Skeletal muscle tissue (tissue), 4 donors: ENCODE results near the gene ZFAND3. TPM values are rescaled to one million over a fixed set of nuclear protein-coding genes. Genes with fewer than 3 reads are reported as not detected.

ENCODE experiments used
- H3K27ac ChIP-seq: one replicate; pipeline ENCODE4 v1.7.0; 2013; ENCODE audit warnings: mild to moderate bottlenecking, low read depth, low read length, inconsistent platforms
- H3K27me3 ChIP-seq, 3 donors: one replicate each; pipeline ENCODE4 v1.7.0; 2013; ENCODE audit warnings: low read length in 3 of 3; ENCODE audit not compliant: control insufficient read depth in 3 of 3, insufficient read depth in 3 of 3
- H3K36me3 ChIP-seq, 3 donors: one replicate each; pipeline ENCODE4 v1.7.0; 2013; ENCODE audit warnings: low read length in 3 of 3; ENCODE audit not compliant: control insufficient read depth in 3 of 3, insufficient read depth in 3 of 3
- H3K4me1 ChIP-seq, 3 donors: one replicate each; pipeline ENCODE4 v1.7.0; 2013; ENCODE audit warnings: low read length in 3 of 3, mild to moderate bottlenecking in 3 of 3; ENCODE audit not compliant: control insufficient read depth in 3 of 3, insufficient read depth in 3 of 3
- H3K4me3 ChIP-seq, 3 donors: one replicate each; pipeline ENCODE4 v1.7.0; 2013; ENCODE audit warnings: low read length in 3 of 3
- H3K9ac ChIP-seq, 3 donors: one replicate each; pipeline ENCODE4 v1.7.0; 2013; ENCODE audit warnings: low read length in 3 of 3, mild to moderate bottlenecking in 3 of 3, moderate library complexity in 2 of 3, low read depth in 1 of 3
- H3K9me3 ChIP-seq, 3 donors: one replicate each; pipeline ENCODE4 v1.7.0; 2013; ENCODE audit warnings: low read length in 3 of 3; ENCODE audit not compliant: control insufficient read depth in 3 of 3
- total RNA-seq: library from RNA; depleted of rRNA; stranded (reverse); fragments of >200 nt; gene quantifications from one replicate; pipeline ENCODE4 v1.2.3, GENCODE V29; 2014
- donor health status: Osteomylitis.

The ZFAND3 gene
- total RNA-seq, 1 donor from 2014 or later: 23.0 TPM

DNA sequence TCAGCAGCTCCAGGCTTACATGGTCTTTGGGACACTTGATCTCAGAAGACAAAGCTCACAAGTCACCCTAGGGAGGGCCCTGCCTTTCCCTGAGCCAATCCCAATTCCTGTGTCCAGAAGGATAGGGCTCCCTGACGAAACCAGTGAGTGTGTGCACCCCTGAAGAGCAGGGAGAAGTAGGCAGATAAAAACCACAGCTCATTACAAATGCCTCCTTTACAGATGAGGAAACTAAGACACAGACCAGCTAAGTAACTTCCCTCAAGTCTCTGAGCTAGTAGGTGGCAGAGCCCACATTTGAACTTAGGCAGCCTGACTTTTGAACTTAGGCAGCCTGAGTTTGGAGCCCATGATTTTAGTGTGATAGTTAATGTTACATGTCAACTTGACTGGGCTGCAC lies 6.7 kb upstream of the ZFAND3 start:
- peaks cover 10 to 12% (median 12%) of the 10 kb centered on the region in 3 donors for H3K4me1 ChIP-seq
- no peaks in the 10 kb centered on the region for H3K27me3 ChIP-seq
- H3K9ac ChIP-seq: no peak overlapping the region
- H3K9me3 ChIP-seq: no peaks in the 10 kb centered on the region
- H3K36me3 ChIP-seq: no peaks in the 10 kb centered on the region
- no peak overlapping the region for H3K27ac ChIP-seq
- no peak overlapping the region for H3K4me3 ChIP-seq

DNA sequence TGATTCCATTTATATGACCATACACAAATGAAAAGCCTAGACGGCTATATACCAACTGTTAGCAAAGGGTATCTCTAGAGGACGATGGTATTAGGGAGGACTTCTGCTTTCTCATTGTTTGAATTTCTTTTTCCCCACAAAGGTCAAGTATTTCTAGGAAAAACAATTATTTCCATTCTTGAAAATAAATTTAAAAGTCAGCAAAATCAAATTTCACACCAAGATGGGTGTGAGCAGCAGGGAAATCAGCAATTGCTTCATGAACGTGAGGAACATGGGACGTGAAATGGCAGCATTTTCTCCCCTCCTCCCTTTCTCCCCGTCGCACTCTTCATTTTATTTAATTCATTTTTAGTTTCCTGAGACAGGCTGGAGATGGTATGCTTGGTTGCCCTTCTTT lies 5.2 kb upstream of the ZFAND3 start:
- H3K27me3 ChIP-seq: no peaks in the 10 kb centered on the region
- H3K9ac ChIP-seq: no peak overlapping the region
- no peaks in the 10 kb centered on the region for H3K36me3 ChIP-seq
- no peaks in the 10 kb centered on the region for H3K9me3 ChIP-seq
- H3K4me3 ChIP-seq: no peak overlapping the region
- H3K4me1 ChIP-seq: peaks cover 4 to 10% (median 4%) of the 10 kb centered on the region in 3 donors
- H3K27ac ChIP-seq: no peak overlapping the region

DNA sequence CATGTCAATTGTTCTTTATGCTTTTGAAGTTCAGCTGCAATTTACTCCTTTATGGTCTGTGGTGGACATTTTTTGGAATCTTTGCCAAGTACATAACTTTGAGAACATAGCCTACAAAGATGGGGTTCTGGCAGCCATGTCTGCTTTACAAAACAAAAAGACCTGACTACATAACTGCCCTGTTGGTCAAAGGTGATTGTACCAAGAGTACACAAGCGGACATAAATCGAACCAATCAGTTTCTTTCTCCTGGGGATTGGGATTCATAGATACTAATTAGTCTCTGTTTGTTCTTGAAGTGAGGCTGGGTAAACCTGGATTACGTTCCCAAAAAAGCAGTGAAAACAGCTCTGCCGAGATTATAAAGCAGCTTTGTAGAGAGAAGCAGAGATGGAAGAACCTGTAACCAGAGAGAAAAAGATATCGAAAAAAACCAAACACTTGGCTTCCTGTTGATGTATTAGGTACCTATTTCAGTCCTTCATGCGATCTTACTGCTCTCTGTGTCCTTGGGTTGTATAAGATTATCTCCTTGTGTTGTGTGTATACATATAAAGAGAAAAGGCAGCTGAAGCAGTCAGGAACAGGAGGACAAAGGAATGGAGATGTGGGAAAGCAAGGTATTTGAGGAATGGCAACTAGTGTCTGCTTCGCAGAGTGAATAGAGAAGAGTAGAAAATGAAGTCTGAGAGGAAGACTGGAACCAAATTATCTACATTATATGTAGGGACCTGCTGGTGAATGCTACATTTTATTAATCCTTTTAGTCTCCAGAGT lies 2.7 kb upstream of the ZFAND3 start:
- Histone ChIP-seq H3K4me1 (peaks cover 9 to 16% (median 16%) of the 10 kb centered on the region in 3 donors), H3K9ac (no peak overlapping the region), H3K9me3 (no peaks in the 10 kb centered on the region), H3K27me3 (no peaks in the 10 kb centered on the region), H3K4me3 (no peak overlapping the region), H3K27ac (no peak overlapping the region), H3K36me3 (no peaks in the 10 kb centered on the region)

DNA sequence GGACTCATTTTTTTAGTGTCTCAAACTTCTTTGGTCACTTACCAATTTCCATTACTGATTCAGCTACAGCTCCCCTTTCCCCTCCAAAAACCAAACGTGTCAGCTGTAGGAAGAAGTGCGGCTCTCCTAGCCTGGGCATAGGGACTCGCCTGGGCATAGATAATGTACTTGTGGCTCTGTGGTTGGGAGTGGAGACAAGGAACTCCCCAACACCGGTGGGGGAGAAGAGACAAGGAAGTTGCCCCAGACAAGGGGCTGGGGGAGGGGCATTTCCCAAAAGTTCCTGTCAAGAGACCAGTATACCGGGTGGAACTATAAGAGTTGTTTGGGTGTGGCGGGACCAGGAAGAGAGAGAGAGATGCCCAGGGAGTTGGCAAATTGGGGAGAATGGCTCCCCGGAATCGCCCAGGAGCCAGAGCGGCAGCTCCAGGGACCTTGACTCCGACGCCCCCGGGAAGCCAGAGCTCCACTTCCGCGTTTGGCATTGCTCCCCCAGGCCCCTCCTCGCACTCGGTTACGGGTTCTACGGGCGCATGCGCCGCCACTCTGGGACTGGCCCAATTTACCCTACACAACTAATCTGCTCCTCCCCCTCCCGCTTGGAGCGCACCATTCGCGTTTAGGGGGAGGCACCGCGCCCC lies 871 bp upstream of the ZFAND3 start:
- Histone ChIP-seq H3K9ac (peak overlapping the region; percentile 90 to 97 (median 93)), H3K36me3 (no peaks in the 10 kb centered on the region), H3K4me3 (peak overlapping the region; percentile 86 to 95 (median 92)), H3K27ac (peak overlapping the region; percentile 98), H3K9me3 (no peaks in the 10 kb centered on the region), H3K4me1 (peaks cover 23 to 34% (median 33%) of the 10 kb centered on the region in 3 donors), H3K27me3 (no peaks in the 10 kb centered on the region)

DNA sequence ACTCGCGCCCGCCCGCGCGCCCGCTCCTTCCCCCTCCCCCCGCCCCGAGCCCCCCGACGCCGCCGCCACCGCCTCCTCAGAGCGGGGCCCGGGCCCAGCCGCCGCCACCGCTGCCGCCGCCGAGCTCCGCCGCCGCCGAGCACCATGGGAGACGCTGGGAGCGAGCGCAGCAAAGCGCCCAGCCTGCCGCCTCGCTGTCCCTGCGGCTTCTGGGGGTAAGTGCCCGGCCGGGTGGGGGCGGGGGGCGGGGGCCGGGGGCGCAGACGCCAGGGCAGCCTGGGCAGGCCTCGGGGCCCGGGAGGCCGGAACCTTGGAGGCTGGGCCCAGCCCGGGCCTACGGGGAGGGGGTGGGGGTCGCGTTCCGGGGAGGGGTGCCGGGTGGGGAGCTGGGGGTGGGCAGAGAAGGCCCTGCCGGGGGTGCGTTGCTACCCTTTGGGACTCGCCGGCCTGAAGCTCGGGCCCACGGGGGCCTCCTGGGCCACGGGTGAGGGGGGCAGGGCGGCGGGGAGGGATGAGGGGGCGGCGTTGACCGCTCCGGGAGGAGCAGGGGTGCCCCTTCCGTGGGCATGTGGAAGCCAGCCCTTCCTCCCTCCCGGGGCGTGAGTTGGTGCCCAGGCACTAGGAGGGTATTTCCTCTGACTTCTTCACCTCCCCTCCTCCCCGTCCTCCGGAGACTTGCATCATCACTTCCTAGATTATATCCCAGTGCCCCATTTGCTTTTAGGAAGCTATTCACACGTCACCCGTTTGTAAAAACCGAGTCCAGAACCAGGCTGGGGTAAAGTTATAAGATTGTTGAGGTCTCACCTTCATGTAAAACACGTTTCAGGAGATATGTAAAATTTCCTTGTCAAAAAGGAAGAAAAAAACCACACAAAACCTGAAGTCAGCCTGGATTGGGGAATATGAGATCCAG lies 533 bp downstream of the ZFAND3 start:
- no peaks in the 10 kb centered on the region for H3K36me3 ChIP-seq
- peak overlapping the region; percentile 65 to 80 (median 67) for H3K9ac ChIP-seq
- H3K4me1 ChIP-seq: peaks cover 23 to 34% (median 33%) of the 10 kb centered on the region in 3 donors
- H3K4me3 ChIP-seq: peak overlapping the region; percentile 73 to 92 (median 80)
- peak overlapping the region; percentile 98 for H3K27ac ChIP-seq
- no peaks in the 10 kb centered on the region for H3K27me3 ChIP-seq
- no peaks in the 10 kb centered on the region for H3K9me3 ChIP-seq

DNA sequence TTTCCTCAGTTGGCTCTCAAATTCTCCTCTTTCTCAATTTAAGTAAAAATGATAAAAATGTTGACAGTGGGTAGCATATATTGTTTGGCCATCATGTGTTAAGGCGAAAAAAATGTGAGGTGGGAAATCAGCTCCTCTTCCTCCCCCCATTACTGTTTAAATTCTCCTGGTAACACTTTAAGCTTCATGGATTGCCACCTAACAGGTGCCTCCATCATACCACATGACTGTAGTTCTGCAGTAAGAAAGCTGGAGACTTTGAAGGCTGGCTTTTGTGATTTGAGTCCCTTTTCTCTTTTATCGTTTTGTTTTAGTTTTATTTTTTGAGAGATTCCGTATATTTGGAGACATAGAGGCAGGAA lies 1.2 kb downstream of the ZFAND3 start:
- Histone ChIP-seq H3K9ac (peak overlapping the region; percentile 65 to 80 (median 67)), H3K4me3 (peak overlapping the region; percentile 73 to 92 (median 80)), H3K27me3 (no peaks in the 10 kb centered on the region), H3K4me1 (peaks cover 23 to 34% (median 33%) of the 10 kb centered on the region in 3 donors), H3K9me3 (no peaks in the 10 kb centered on the region), H3K27ac (peak overlapping the region; percentile 98), H3K36me3 (no peaks in the 10 kb centered on the region)

DNA sequence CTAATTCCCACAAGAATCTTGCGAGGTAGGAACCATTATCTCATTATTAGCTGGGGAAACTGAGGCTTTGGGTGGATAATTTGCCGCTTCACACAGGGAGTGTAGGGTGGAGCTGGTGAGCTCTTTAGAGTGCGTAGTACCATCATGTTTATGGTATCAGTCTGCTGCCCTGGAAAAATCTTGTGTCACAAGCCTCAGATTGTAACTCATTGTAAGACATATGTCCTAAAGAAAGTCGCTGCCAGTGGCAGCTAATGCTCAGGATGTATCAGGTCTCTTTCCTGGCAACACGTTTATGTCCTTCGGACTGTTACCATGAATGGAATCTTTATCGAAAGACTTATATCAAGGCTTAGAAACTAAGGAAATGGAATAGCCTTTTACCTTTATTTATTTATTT lies 1.9 kb downstream of the ZFAND3 start:
- Histone ChIP-seq H3K27ac (peak overlapping the region; percentile 98), H3K9me3 (no peaks in the 10 kb centered on the region), H3K9ac (peak overlapping the region; percentile 33 to 67 (median 65)), H3K36me3 (no peaks in the 10 kb centered on the region), H3K4me3 (peak overlapping the region; percentile 8 to 92 (median 73)), H3K27me3 (no peaks in the 10 kb centered on the region), H3K4me1 (peaks cover 23 to 40% (median 35%) of the 10 kb centered on the region in 3 donors)

DNA sequence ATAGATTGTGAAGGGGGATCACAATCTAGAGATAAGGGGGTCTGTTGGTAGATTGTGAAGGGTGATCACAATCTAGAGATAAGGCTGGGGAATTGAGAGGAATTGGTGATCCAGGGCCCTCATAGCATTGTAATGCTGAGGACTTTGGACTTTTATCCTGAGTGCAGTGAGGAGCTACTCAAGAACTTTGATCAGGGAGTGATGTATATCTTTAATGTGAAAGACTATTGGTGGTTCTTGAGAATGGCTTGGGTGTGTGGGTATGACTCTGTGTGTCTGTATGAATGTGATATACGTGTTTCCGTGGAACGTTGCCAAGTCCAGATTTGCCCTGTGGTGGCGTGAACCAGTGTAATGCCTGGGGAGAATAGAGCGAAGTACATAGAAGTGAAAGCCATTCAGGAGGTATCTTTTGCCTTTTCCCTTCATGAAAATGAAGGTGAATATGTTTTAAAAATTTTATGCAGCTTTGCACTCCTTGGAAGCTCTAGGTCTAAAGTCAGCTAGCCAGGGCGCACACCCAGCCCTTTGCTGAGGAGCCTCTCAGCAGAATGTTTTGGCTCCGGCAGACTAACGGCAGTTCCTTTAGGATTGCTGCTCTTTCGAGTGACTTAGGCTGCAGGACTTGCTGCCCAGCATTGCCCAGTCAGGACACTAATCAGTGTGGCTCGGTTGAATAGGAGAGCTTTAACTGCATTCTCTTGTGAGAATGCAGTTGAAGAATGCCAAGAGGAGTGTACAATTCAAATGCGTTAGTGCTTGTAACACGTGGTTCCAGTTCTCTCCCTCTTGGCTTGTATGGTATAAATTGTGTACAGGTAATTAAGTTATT lies 3.5 kb downstream of the ZFAND3 start:
- H3K36me3 ChIP-seq: no peaks in the 10 kb centered on the region
- no peak overlapping the region for H3K9ac ChIP-seq
- H3K9me3 ChIP-seq: no peaks in the 10 kb centered on the region
- H3K4me1 ChIP-seq: peaks cover 27 to 48% (median 45%) of the 10 kb centered on the region in 3 donors
- no peak overlapping the region for H3K27ac ChIP-seq
- peak overlapping the region in 2 of 3 donors; percentile 1 to 38 for H3K4me3 ChIP-seq
- H3K27me3 ChIP-seq: no peaks in the 10 kb centered on the region

DNA sequence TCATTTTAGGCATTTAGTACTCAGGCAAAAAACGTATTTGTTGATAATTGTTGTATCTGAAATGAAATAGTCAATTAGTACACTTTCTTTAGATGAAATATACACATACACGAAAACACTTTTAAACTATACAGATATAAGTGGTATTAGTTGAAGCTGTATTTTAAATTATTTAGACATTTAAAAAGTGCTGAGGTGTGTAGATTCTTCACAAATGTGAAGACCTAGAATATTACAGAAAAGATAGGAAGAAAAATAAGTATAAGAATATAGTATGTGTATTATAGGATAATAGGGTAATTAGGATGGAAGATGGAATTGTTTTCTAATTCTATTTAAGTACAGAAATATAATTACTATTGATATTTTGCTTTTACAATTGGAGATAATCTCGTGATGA lies 4.6 kb downstream of the ZFAND3 start:
- H3K4me3 ChIP-seq: no peak overlapping the region
- no peak overlapping the region for H3K9ac ChIP-seq
- H3K4me1 ChIP-seq: peaks cover 27 to 41% (median 40%) of the 10 kb centered on the region in 3 donors
- no peaks in the 10 kb centered on the region for H3K27me3 ChIP-seq
- no peaks in the 10 kb centered on the region for H3K9me3 ChIP-seq
- no peaks in the 10 kb centered on the region for H3K36me3 ChIP-seq
- H3K27ac ChIP-seq: no peak overlapping the region
